Aorta (tissue), 5 donors: ENCODE measurements around the gene C7orf25. TPM values are rescaled to one million over a fixed set of nuclear protein-coding genes. Genes with fewer than 3 reads are reported as not detected.
"Not testable (repeated sequence)": the region's sequence is repeated elsewhere in the genome, so short reads cannot be mapped to it uniquely, and the experiment has no call there.

Source experiments
- ATAC-seq: fragments of 200-7000 bp; cut with Tn5 transposase; one replicate; pipeline ENCODE4 v1.9.1; 2022; ENCODE audit warnings: moderate library complexity; ENCODE audit not compliant: low FRiP score
- DNase-seq, 2 donors: peaks; one replicate each; pipeline ENCODE4 v3.0.0-alpha.2; 2020
- H3K27ac ChIP-seq, 2 donors: one replicate each; pipeline ENCODE4 v1.5.1; 2013; ENCODE audit warnings: low read length in 2 of 2, mild to moderate bottlenecking in 2 of 2, moderate library complexity in 2 of 2, control low read depth in 1 of 2, inconsistent platforms in 1 of 2, low read depth in 1 of 2
- H3K27me3 ChIP-seq, 2 donors: one replicate each; pipeline ENCODE4 v1.6.1; 2013; ENCODE audit warnings: control low read depth in 1 of 2, low read length in 1 of 2, mild to moderate bottlenecking in 1 of 2, moderate library complexity in 1 of 2; ENCODE audit not compliant: insufficient read depth in 2 of 2, control insufficient read depth in 1 of 2
- H3K36me3 ChIP-seq, 2 donors: one replicate each; pipeline ENCODE4 v1.6.1; 2013; ENCODE audit warnings: control low read depth in 1 of 2, low read length in 1 of 2, mild to moderate bottlenecking in 1 of 2; ENCODE audit not compliant: insufficient read depth in 2 of 2, control insufficient read depth in 1 of 2
- H3K4me1 ChIP-seq, 2 donors: one replicate each; pipeline ENCODE4 v1.6.1; 2013; ENCODE audit warnings: low read length in 2 of 2, control low read depth in 1 of 2, mild to moderate bottlenecking in 1 of 2, moderate library complexity in 1 of 2; ENCODE audit not compliant: insufficient read depth in 2 of 2, control insufficient read depth in 1 of 2
- H3K4me3 ChIP-seq, 2 donors: one replicate each; pipeline ENCODE4 v1.5.1; 2013; ENCODE audit warnings: low read length in 2 of 2, control low read depth in 1 of 2, mild to moderate bottlenecking in 1 of 2
- H3K9me3 ChIP-seq: one replicate; pipeline ENCODE4 v1.6.1; 2013; ENCODE audit warnings: mild to moderate bottlenecking, low read length; ENCODE audit not compliant: control insufficient read depth
- WGBS, 2 donors: extraction: QIAGEN DNeasy Blood & Tissue Kit; methylation state at CpG; one replicate each; pipeline ENCODE4 v1.1.7; 2013; 5-methylcytosine and 5-hydroxymethylcytosine counted together
- intact Hi-C, 2 donors: fragments of 100-400 bp; cut with DNase I; formaldehyde crosslinking; loops; one replicate each; pipeline versions ENCODE4 v1.14.2 to v1.15.0; 2022
- polyA plus RNA-seq, 2 donors: library from polyadenylated mRNA; stranded (reverse); fragments of 200-250 nt; gene quantifications; one replicate each; pipeline ENCODE4 v1.2.3, GENCODE V29; 2013
- total RNA-seq, 2 donors: library from RNA; stranded (reverse); fragmentation: NEBNext Ultra II Directional; extraction: Animal tissue kit (Norgen Biotek cat#: 25700); gene quantifications; one replicate each; pipeline ENCODE4 v1.2.1, GENCODE V29; 2021
- donor health status: healthy with polysubstance abuse.
- donor health status: Bipolar disorder and iron deficiency.
- donor health status: DM: no; HTN: no; CAD: no.
- donor health status: DM: no; HTN: no; CAD: no.
- donor health status: DM: yes; HTN: yes; CAD: no.

Gene C7orf25
- total and polyA plus RNA-seq, 4 donors: 3.2 to 5.0 (median 4.3) TPM

- H3K27ac ChIP-seq: no peak overlapping the region
- WGBS, 2 donors: 75 to 78% methylated on average over 3 of the region's 3 CpGs
Observed at GRCh38 chr7:42902331-42902730, 9.5 kb downstream of the C7orf25 start.

DNA sequence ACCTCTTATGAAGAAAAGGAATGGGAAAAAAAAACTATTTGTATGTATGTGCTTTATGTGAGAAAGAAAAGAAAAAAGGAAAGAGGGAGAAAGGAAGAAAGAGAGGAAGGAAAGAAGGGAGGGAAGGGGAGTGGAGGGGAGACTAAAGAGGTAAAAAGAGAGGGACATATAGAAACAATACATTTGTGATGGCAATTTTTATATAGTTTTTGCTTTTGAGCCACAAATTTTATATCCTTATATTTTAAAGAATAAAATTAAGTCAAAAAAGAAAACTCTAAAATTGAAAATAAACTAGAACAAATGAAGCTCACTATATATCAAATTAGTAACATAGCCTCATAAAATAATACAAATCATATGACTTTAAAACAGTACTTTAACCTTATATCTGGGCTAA lies 11.0 kb downstream of the C7orf25 start:
- Histone ChIP-seq H3K9me3 (no peaks in the 10 kb centered on the region), H3K27me3 (no peaks in the 10 kb centered on the region), H3K4me3 (no peak overlapping the region), H3K4me1 (no peaks in the 10 kb centered on the region), H3K36me3 (no peaks in the 10 kb centered on the region), H3K27ac (no peak overlapping the region)
- ATAC-seq (no peak), DNase-seq (no peak)
- intact Hi-C loops: no loop called here

More at GRCh38 chr7:42902331-42902730, 9.5 kb downstream of the C7orf25 start:
- Histone ChIP-seq H3K36me3 (no peaks in the 10 kb centered on the region), H3K4me3 (no peak overlapping the region), H3K27me3 (no peaks in the 10 kb centered on the region), H3K9me3 (no peaks in the 10 kb centered on the region), H3K4me1 (no peaks in the 10 kb centered on the region)
- no peak for DNase-seq
- intact Hi-C loops: no loop called here
- ATAC-seq: no peak

GRCh38 chr7:42893346-42894240 lies 18.3 kb downstream of the C7orf25 start:
- no peak overlapping the region for H3K27ac ChIP-seq
- H3K4me3 ChIP-seq: no peak overlapping the region
- 74 to 85% methylated on average over 9 of the region's 9 CpGs for WGBS, 2 donors
- no peak for ATAC-seq
- DNase-seq: no peak
- no peaks in the 10 kb centered on the region for H3K4me1 ChIP-seq
- H3K27me3 ChIP-seq: no peaks in the 10 kb centered on the region
- no peaks in the 10 kb centered on the region for H3K36me3 ChIP-seq
- intact Hi-C loops: no loop called here
- H3K9me3 ChIP-seq: no peaks in the 10 kb centered on the region

DNA sequence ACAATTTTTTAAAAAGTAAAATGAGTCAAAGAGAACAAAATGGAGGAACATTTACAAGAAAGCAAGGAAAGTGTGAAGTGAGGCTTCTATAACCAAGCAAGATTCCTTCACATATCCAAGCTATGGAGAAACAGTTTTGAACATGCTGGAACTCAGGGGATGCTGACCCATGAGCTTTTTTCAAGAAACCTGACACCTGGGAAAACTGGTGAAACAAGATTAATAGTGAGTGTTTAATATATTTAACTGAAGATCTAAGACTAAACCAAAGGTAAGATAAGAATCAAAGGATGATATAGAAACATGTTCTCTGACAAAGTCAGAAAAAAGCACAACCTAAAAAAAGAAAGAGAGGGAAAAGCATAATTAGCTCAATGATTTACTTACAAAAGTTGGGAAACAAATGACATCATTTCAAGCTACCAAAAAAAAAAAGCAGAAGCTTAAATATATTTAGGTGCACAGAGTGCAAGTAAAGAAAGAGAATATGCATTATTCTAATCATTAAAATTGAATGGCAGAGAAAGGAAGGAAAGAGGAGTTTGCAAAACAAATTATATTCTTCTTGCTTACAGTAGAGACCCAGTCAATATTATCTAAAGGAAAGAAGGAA lies 24.9 kb downstream of the C7orf25 start:
- DNase-seq (no peak), ATAC-seq (no peak)
- intact Hi-C loops: no loop called here
- H3K4me1 ChIP-seq: no peaks in the 10 kb centered on the region
- H3K36me3 ChIP-seq: no peaks in the 10 kb centered on the region
- H3K4me3 ChIP-seq: no peak overlapping the region
- H3K27me3 ChIP-seq: no peaks in the 10 kb centered on the region
- H3K9me3 ChIP-seq: no peaks in the 10 kb centered on the region
- H3K27ac ChIP-seq: no peak overlapping the region

- intact Hi-C loops: no loop called here
- WGBS, 2 donors: 88 to 91% methylated on average over 2 of the region's 2 CpGs
Observed at GRCh38 chr7:42886129-42886528, 25.7 kb downstream of the C7orf25 start.

GRCh38 chr7:42885183-42885582 lies 26.7 kb downstream of the C7orf25 start:
- ATAC-seq, H3K36me3 ChIP-seq, H3K4me1 ChIP-seq, intact Hi-C loops, H3K27ac ChIP-seq, H3K27me3 ChIP-seq, H3K4me3 ChIP-seq, H3K9me3 ChIP-seq, DNase-seq: not testable (repeated sequence)
- WGBS, 2 donors: 95 to 96% methylated on average over 8 of the region's 8 CpGs

More at GRCh38 chr7:42886129-42886528, 25.7 kb downstream of the C7orf25 start:
- H3K9me3 ChIP-seq: no peaks in the 10 kb centered on the region
- no peak overlapping the region for H3K27ac ChIP-seq
- DNase-seq: no peak
- no peaks in the 10 kb centered on the region for H3K27me3 ChIP-seq
- H3K36me3 ChIP-seq: no peaks in the 10 kb centered on the region
- no peaks in the 10 kb centered on the region for H3K4me1 ChIP-seq
- no peak overlapping the region for H3K4me3 ChIP-seq
- no peak for ATAC-seq

GRCh38 chr7:42883950-42884349 lies 27.9 kb downstream of the C7orf25 start:
- no peak for DNase-seq
- intact Hi-C loops: no loop called here

DNA sequence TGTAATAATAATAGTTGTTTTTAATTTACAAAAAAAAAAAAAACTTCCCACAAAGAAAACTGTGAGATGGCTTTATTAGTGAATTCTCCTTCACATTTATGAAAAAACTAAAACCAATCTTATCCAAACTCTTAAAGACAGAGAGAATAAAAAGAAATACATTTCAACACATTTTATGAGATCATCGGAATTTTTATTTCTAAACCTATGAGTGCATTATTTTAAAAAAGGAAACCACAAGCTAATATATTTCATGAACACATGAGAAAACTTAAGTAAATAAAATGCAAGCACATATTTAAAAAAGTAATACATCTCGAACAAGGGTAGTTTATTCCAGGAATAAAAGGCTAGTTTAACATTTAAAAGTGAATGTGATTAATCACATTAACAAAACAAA lies 31.5 kb downstream of the C7orf25 start:
- ATAC-seq: no peak
- Histone ChIP-seq H3K4me1 (no peaks in the 10 kb centered on the region), H3K27ac (no peak overlapping the region), H3K4me3 (no peak overlapping the region), H3K36me3 (no peaks in the 10 kb centered on the region), H3K9me3 (no peaks in the 10 kb centered on the region), H3K27me3 (no peaks in the 10 kb centered on the region)
- intact Hi-C loops: no loop called here
- 59 to 83% methylated on average over 2 of the region's 2 CpGs for WGBS, 2 donors
- DNase-seq: no peak

More at GRCh38 chr7:42883950-42884349, 27.9 kb downstream of the C7orf25 start:
- Histone ChIP-seq H3K27ac (no peak overlapping the region), H3K36me3 (no peaks in the 10 kb centered on the region), H3K27me3 (no peaks in the 10 kb centered on the region), H3K4me1 (no peaks in the 10 kb centered on the region), H3K9me3 (no peaks in the 10 kb centered on the region), H3K4me3 (no peak overlapping the region)
- ATAC-seq: no peak
- 48 to 76% methylated on average over 5 to 6 of the region's 6 CpGs for WGBS, 2 donors

DNA sequence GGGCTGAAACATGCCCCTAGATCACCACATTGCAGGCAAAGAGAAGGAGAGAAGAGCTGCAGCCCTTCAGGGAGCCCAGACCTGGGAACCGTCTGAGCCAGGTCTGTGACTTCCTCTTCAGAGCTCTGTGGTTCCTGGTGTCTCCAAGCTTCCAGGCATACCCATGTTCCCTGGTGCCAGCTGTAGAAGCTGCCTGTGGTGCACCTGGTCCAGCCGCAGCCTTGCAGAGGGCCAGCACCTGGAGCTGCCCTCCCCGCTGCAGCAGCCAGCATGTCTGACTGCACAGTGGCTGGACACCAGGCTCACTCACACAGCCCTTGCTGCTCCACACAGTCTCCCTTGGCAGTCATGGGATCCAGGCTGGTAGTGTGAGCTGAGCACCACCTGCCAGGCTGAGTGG lies 33.6 kb downstream of the C7orf25 start:
- H3K9me3 ChIP-seq: no peaks in the 10 kb centered on the region
- H3K27me3 ChIP-seq: no peaks in the 10 kb centered on the region
- H3K36me3 ChIP-seq: no peaks in the 10 kb centered on the region
- intact Hi-C loops: no loop called here
- no peaks in the 10 kb centered on the region for H3K4me1 ChIP-seq
- H3K27ac ChIP-seq: no peak overlapping the region
- 91 to 93% methylated on average over 3 of the region's 3 CpGs for WGBS, 2 donors
- no peak for DNase-seq
- no peak overlapping the region for H3K4me3 ChIP-seq
- ATAC-seq: no peak
